ENCODE data around the gene AP3B1. TPM values are rescaled to one million over a fixed set of nuclear protein-coding genes. Genes with fewer than 3 reads are reported as not detected.

Gene AP3B1
- total RNA-seq, 1 donor from 2014 or later = 105 TPM

GRCh38 chr5:78064941-78065472 is 229.5 kb downstream of the AP3B1 start:
- Histone ChIP-seq H3K27me3 (no peaks in the 10 kb centered on the region), H4K20me1 (ENCODE audit: low read depth) (no peaks in the 10 kb centered on the region), H3K79me2 (ENCODE audit: low read depth) (no peaks in the 10 kb centered on the region), H3F3A (ENCODE audit: low read depth) (no peaks in the 10 kb centered on the region), H3K27ac (no peak overlapping the region), H3K4me2 (no peak overlapping the region), H2AFZ (replicated peaks) (no peak overlapping the region), H3K36me3 (no peaks in the 10 kb centered on the region), H3K9me3 (ENCODE audit: low read depth) (peaks cover 12% of the 10 kb centered on the region), H3K4me1 (no peaks in the 10 kb centered on the region), H3K9ac (no peak overlapping the region), H3K4me3 (no peak overlapping the region)
- H3K27ac Mint-ChIP-seq = no peak overlapping the region
- H3K27me3 Mint-ChIP-seq (ENCODE audit: insufficient read depth, low read depth) = peaks cover 4% of the 10 kb centered on the region
- no peak overlapping the region for H3K4me3 Mint-ChIP-seq
- no peak for TF ChIP-seq EZH2 (IDR thresholded peaks at IDR 0.05)
- TF ChIP-seq, protein P1, sequence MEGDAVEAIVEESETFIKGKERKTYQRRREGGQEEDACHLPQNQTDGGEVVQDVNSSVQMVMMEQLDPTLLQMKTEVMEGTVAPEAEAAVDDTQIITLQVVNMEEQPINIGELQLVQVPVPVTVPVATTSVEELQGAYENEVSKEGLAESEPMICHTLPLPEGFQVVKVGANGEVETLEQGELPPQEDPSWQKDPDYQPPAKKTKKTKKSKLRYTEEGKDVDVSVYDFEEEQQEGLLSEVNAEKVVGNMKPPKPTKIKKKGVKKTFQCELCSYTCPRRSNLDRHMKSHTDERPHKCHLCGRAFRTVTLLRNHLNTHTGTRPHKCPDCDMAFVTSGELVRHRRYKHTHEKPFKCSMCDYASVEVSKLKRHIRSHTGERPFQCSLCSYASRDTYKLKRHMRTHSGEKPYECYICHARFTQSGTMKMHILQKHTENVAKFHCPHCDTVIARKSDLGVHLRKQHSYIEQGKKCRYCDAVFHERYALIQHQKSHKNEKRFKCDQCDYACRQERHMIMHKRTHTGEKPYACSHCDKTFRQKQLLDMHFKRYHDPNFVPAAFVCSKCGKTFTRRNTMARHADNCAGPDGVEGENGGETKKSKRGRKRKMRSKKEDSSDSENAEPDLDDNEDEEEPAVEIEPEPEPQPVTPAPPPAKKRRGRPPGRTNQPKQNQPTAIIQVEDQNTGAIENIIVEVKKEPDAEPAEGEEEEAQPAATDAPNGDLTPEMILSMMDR (IDR thresholded peaks at IDR 0.05) = no peak
- no peak for TF ChIP-seq EZH2phosphoT487 (IDR thresholded peaks at IDR 0.05)
- H3K4me1 Mint-ChIP-seq = no peaks in the 10 kb centered on the region
- DNase-seq (ENCODE audit: low spot score) = no peak
- H3K36me3 Mint-ChIP-seq = peaks cover 18% of the 10 kb centered on the region
- H3K9me3 Mint-ChIP-seq = peaks cover 29% of the 10 kb centered on the region

- peaks cover 2% of the 10 kb centered on the region for H3K27me3 Mint-ChIP-seq (ENCODE audit: insufficient read depth, low read depth)
- H2AFZ ChIP-seq (replicated peaks) = no peak overlapping the region
- peaks cover 18% of the 10 kb centered on the region for H3K9me3 Mint-ChIP-seq
Observed at GRCh38 chr5:78063495-78063894, 231.0 kb downstream of the AP3B1 start.

GRCh38 chr5:78062645-78063044 is 231.9 kb downstream of the AP3B1 start:
- H3K4me1 Mint-ChIP-seq = no peaks in the 10 kb centered on the region
- no peak overlapping the region for H3K27ac Mint-ChIP-seq
- H3K4me3 Mint-ChIP-seq = no peak overlapping the region
- Histone ChIP-seq H3F3A (ENCODE audit: low read depth) (no peaks in the 10 kb centered on the region), H3K4me2 (no peak overlapping the region), H3K4me1 (no peaks in the 10 kb centered on the region), H2AFZ (replicated peaks) (no peak overlapping the region), H4K20me1 (ENCODE audit: low read depth) (no peaks in the 10 kb centered on the region), H3K4me3 (no peak overlapping the region), H3K27ac (no peak overlapping the region), H3K27me3 (no peaks in the 10 kb centered on the region), H3K79me2 (ENCODE audit: low read depth) (no peaks in the 10 kb centered on the region), H3K9ac (no peak overlapping the region), H3K9me3 (ENCODE audit: low read depth) (peaks cover 9% of the 10 kb centered on the region), H3K36me3 (no peaks in the 10 kb centered on the region)
- H3K27me3 Mint-ChIP-seq (ENCODE audit: insufficient read depth, low read depth) = peaks cover 2% of the 10 kb centered on the region
- TF ChIP-seq EZH2 (IDR thresholded peaks at IDR 0.05) (no peak), EZH2phosphoT487 (IDR thresholded peaks at IDR 0.05) (no peak)
- TF ChIP-seq, protein P1 (IDR thresholded peaks at IDR 0.05) = no peak
- peaks cover 10% of the 10 kb centered on the region for H3K36me3 Mint-ChIP-seq
- DNase-seq (ENCODE audit: low spot score) = no peak
- peaks cover 14% of the 10 kb centered on the region for H3K9me3 Mint-ChIP-seq

More at GRCh38 chr5:78063495-78063894, 231.0 kb downstream of the AP3B1 start:
- H3K4me3 ChIP-seq = no peak overlapping the region
- no peak overlapping the region for H3K4me3 Mint-ChIP-seq
- H3K27ac Mint-ChIP-seq = no peak overlapping the region
- H3K9me3 ChIP-seq (ENCODE audit: low read depth) = peaks cover 12% of the 10 kb centered on the region
- H3K36me3 ChIP-seq = no peaks in the 10 kb centered on the region
- no peaks in the 10 kb centered on the region for H3K4me1 Mint-ChIP-seq
- no peak for DNase-seq (ENCODE audit: low spot score)
- H3K79me2 ChIP-seq (ENCODE audit: low read depth) = no peaks in the 10 kb centered on the region
- no peak overlapping the region for H3K4me2 ChIP-seq
- H3K4me1 ChIP-seq = no peaks in the 10 kb centered on the region
- no peak overlapping the region for H3K9ac ChIP-seq
- TF ChIP-seq, protein P1 (IDR thresholded peaks at IDR 0.05) = no peak
- TF ChIP-seq EZH2 (IDR thresholded peaks at IDR 0.05) (no peak), EZH2phosphoT487 (IDR thresholded peaks at IDR 0.05) (no peak)
- H3F3A ChIP-seq (ENCODE audit: low read depth) = no peaks in the 10 kb centered on the region
- no peak overlapping the region for H3K27ac ChIP-seq
- H3K36me3 Mint-ChIP-seq = peaks cover 13% of the 10 kb centered on the region
- no peaks in the 10 kb centered on the region for H4K20me1 ChIP-seq (ENCODE audit: low read depth)
- H3K27me3 ChIP-seq = no peaks in the 10 kb centered on the region
